Right ventricle myocardium superior (tissue), 1 donor: ENCODE results near the gene TENT5A. TPM values are rescaled to one million over a fixed set of nuclear protein-coding genes. Genes with fewer than 3 reads are reported as not detected.
"Not testable (repeated sequence)": the region's sequence is repeated elsewhere in the genome, so short reads cannot be mapped to it uniquely, and the experiment has no call there.

ENCODE experiments used
- ATAC-seq: fragments of 200-7000 bp; cut with Tn5 transposase; one replicate; pipeline ENCODE4 v1.9.1; 2020; ENCODE audit warnings: mild to moderate bottlenecking; ENCODE audit not compliant: poor library complexity
- DNase-seq: peaks from one replicate; pipeline ENCODE4 v3.0.0-alpha.2; 2020
- intact Hi-C: fragments of 100-400 bp; cut with DNase I; formaldehyde crosslinking; loops from one replicate; pipeline ENCODE4 v1.11.2; 2022
- long read RNA-seq: library from polyadenylated mRNA; unstranded; transcript quantifications from one replicate; pipeline ENCODE4 v2.0.0, GENCODE V29; 2021
- total RNA-seq: library from RNA; stranded (reverse); fragmentation: NEBNext Ultra II Directional; extraction: Animal tissue kit (Norgen Biotek cat#: 25700); gene quantifications from one replicate; pipeline ENCODE4 v1.2.1, GENCODE V29; 2021
- donor health status: DM: no; HTN: yes; CAD: no; lungs with severe emphysema.

TENT5A gene
- total RNA-seq = 53.5 TPM
- long read RNA-seq, full-length matches to known transcripts = 76 of 95 reads
- long read RNA-seq, partial matches to known transcripts = 7 of 95 reads
- long read RNA-seq, other reads (novel, unspliced or antisense) = 12 of 95 reads

- DNase-seq (peak; percentile 96), ATAC-seq (peak; percentile 86)
- intact Hi-C loops = loop anchor here (5.0 to 10.0 kb wide), 3 partner anchors 150 to 1148 kb away; no protein-coding TSS in a partner anchor
Observed at GRCh38 chr6:81752084-81752920, at the start of gene TENT5A. Gene TENT5A, minus strand, starts transcription at chr6:81752681. Its CDS starts 540 bp downstream, at chr6:81752141.

GRCh38 chr6:81801489-81801888, 49.0 kb upstream of the TENT5A start:
- intact Hi-C loops = no loop called here
- ATAC-seq (no peak), DNase-seq (no peak)

- intact Hi-C loops = no loop called here
- no peak for DNase-seq
- ATAC-seq = no peak
Observed at GRCh38 chr6:81800666-81801065, 48.2 kb upstream of the TENT5A start.

GRCh38 chr6:81799323-81799722, 46.8 kb upstream of the TENT5A start:
- ATAC-seq (no peak), DNase-seq (no peak)
- intact Hi-C loops = no loop called here

- DNase-seq = no peak
- peak; percentile 41 for ATAC-seq
Observed at GRCh38 chr6:81797591-81797990, 45.1 kb upstream of the TENT5A start.

GRCh38 chr6:81795890-81796289, 43.4 kb upstream of the TENT5A start:
- ATAC-seq = no peak
- no peak for DNase-seq
- intact Hi-C loops = no loop called here

More at GRCh38 chr6:81797591-81797990, 45.1 kb upstream of the TENT5A start:
- intact Hi-C loops = no loop called here

- DNase-seq (no peak), ATAC-seq (no peak)
- intact Hi-C loops = no loop called here
Observed at GRCh38 chr6:81793821-81794475, 41.5 kb upstream of the TENT5A start.

- no peak for ATAC-seq
- DNase-seq = no peak
- intact Hi-C loops = no loop called here
Observed at GRCh38 chr6:81792826-81793225, 40.3 kb upstream of the TENT5A start.

GRCh38 chr6:81791756-81792155, 39.3 kb upstream of the TENT5A start:
- no peak for ATAC-seq
- DNase-seq = no peak
- intact Hi-C loops = no loop called here

- ATAC-seq (no peak), DNase-seq (no peak)
- intact Hi-C loops = no loop called here
Observed at GRCh38 chr6:81790034-81790433, 37.6 kb upstream of the TENT5A start.

GRCh38 chr6:81789291-81789690, 36.8 kb upstream of the TENT5A start:
- no peak for DNase-seq
- intact Hi-C loops = no loop called here
- no peak for ATAC-seq

- DNase-seq (no peak), ATAC-seq (no peak)
- intact Hi-C loops = no loop called here
Observed at GRCh38 chr6:81788748-81789147, 36.3 kb upstream of the TENT5A start.

GRCh38 chr6:81787313-81788068, 35.0 kb upstream of the TENT5A start:
- DNase-seq (no peak), ATAC-seq (peak; percentile 56)
- intact Hi-C loops = no loop called here

- DNase-seq = no peak
- peak; percentile 31 for ATAC-seq
- intact Hi-C loops = no loop called here
Observed at GRCh38 chr6:81786150-81786549, 33.7 kb upstream of the TENT5A start.

- DNase-seq = no peak
- intact Hi-C loops = no loop called here
- ATAC-seq = no peak
Observed at GRCh38 chr6:81785377-81785776, 32.9 kb upstream of the TENT5A start.

- no peak for DNase-seq
- ATAC-seq = no peak
- intact Hi-C loops = no loop called here
Observed at GRCh38 chr6:81783893-81784292, 31.4 kb upstream of the TENT5A start.

- no peak for DNase-seq
- intact Hi-C loops = no loop called here
- ATAC-seq = no peak
Observed at GRCh38 chr6:81781624-81782023, 29.1 kb upstream of the TENT5A start.

- no peak for ATAC-seq
- intact Hi-C loops = no loop called here
- no peak for DNase-seq
Observed at GRCh38 chr6:81777586-81778268, 25.2 kb upstream of the TENT5A start.

GRCh38 chr6:81776219-81776618, 23.7 kb upstream of the TENT5A start:
- DNase-seq, intact Hi-C loops, ATAC-seq: not testable (repeated sequence)
